GM18511 (cell line): ENCODE measurements around the gene TFAP2A.

Experiments
- ATAC-seq: cut with Tn5 transposase; IDR thresholded peaks from one replicate; pipeline ENCODE4 v1.9.1; 2021; ENCODE audit warnings: mild to moderate bottlenecking, moderate library complexity; ENCODE audit not compliant: unreplicated experiment

The TFAP2A gene

DNA sequence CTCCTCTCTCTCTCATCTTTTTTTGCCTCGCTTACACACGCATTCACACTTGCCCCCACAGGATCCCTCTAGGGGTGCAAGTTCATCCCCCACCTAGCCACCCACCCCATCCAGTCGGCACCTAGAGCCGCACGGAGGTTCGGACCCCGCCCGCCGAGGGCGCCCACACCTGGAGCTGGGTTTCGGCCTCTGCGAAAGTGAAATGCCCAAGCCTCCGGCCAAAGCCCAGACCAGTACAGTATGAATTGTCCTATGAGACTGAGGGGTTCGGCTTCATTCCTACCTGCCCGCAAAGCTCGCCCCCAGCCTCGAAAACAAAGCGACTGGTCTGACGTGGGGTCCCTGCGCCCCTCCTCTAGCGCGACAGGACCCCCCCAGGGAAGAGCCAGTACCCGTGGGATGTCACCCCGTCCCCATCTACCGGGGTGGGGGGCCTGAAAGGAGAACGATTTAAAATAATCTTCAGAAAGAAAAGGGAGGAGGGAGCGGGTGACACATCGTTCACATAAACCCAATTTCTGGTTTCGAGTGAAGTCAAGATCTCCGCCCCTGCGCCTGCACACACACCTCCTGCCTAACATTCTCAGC is 1.5 kb downstream of the TFAP2A start:
- ATAC-seq: peak; percentile 39

DNA sequence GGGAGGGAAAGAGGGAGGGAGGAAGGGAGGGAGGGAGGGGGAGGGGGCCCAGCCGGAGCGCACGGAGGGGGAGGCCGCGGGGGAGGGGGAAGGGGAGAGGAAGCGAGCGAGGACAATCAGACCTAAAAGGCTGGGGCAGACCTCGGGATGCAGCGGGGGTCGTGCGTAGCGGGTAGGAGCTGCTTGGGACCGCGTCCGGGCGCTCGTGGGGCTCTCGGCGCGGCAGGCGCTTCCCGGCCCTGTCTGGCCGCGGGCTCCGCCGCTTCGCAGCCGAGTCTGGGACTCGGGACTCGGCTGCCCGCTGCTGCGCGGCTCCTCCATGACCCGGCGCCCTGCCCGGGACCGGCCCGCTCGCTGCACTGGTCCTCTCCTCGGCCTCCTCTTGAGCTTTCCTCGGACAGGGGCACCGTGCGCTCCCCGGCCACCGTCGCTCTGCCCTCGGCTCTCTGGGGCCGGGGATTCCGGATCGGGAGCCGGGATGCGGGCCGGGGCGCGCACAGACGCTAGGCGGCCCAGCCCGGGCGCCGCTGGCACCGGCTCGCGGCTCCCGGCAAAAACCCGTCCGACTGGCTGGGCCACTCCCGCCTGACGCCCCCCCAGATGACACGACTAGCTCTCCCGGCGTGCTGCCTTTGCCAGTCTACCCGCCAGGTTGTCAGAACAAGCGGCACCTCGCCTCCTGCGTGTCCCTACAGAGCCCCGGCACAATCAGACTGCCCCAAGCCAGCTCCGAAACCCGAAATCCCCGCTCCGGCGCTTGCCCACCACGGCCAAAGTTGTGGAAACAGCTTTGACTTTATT is 2.2 kb downstream of the TFAP2A start:
- ATAC-seq: peak; percentile 48

DNA sequence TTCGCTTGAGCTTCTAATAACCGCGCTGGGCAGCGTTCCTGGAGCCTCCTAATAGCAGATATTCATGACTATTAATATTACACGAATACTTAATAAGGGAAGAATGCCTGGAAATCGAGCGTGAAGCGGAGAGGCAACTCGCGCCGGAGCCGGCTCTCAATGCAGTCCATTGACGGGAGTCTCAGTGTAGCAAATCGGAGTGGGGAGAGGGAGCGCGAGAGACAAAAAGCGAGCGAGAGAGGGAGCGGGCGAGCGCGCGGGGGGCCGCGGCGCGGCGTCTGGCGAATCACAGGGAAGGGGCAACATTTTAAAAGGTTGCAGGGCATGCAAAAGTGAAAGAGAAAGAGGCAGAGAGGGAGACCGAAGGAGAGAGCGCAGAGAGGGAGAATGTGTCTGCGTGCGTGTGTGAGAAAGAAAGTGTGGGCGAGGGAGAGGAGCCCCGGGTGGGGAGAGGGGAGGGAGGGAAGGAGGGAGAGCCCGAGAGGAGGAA is 2.9 kb downstream of the TFAP2A start:
- peak; percentile 58 for ATAC-seq

DNA sequence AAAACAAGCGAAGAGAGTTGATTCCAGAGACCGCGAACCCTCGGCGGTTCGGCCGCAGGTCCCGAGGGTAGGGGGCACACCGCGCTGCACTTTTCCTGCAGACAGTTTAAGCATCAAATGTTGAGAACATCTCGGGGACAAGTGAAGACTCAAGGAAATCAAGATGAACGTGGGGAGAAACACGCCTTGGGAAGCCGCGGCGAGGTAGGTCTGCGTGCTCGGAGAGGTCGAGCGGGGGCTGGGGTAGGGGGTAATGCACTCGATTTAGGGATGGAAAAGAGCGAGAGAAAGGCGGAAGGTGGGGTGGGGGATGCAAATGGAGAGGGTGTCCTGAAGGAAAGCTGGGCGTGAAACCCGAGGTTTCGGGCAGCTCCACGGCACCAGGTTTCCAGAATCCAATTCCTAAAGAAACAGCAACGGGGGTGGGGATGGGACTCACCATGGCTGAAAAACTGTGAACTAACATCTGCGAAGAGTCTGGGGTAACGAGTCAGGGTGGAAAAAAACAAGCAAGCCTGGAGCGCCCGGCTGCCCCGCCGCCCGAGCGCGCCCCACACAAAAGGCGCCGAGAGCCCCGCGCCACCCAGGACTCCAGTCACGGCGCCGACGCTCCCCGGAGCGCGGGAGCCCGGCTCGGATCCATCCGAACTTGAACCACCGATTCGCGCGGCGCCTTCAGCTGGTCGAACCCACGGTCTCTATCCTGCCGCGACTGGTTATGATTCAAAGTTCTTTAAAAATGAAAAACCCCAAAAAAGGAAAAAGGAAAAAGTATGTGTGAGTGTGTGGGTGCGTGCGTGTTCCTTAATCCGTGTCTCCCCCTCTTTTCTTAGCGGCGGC is 3.5 kb downstream of the TFAP2A start:
- ATAC-seq: peak; percentile 10

DNA sequence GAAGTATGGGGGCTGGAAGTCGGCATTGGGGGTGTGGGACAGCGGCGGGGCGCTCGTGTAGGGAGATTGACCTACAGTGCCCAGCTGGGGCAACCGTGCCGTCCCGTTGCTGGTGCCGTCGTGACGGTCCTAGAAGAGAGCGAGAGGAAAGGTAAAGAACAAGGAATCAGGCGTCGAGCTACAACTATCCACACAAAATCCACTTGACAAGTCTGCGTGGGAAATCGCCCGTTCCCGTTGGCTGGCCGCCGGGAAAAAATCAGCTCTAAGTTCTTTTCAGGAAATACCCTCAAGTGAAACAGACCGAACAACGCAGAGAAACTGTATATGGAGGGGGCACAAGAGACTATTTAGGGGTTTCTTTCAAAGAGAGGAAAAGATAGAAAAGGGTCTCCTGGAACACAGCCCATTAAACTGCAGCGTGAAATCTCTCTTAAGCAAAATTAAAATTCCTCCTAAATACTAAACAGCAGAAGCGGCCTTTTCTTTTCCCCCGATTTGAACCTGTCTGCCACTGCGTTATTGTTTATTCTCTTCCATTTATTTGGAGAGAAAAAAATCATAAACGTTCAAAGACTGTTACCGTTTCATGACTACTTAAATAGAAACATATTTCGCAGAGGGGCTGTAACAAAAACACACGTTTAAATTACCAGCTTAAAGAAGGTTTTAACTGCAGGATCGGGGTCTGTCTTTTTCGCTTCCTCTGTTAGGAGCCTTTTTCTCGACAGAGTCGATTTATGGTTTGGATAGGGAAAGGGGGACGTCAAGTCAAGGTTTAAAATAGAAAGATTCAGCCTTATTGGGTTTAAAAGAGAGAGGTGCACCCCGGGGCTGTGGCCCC is 4.4 kb downstream of the TFAP2A start:
- no peak for ATAC-seq

DNA sequence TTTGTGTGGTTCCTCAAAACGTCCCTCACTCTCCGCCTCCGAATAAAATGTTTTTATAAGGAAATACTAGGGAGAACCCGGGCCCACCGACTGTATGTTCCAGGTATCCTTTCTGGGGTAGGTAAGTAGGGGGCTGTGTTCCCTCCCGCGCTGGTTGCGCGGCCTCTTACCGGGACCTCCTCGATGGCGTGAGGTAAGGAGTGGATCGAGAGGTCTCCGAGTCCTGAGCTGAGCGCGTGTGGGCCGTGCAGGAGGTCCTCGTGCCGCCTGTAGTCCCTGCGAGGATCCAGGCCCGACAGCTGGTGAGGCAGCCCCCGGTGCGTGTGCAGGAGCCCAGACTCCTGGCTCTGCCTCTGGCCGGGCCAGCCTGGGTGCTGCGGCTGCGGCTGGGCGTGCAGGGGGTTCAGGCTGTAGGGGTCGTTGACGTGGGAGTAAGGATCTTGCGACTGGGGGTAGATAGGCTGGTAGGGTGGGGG is 5.1 kb downstream of the TFAP2A start:
- ATAC-seq: no peak

DNA sequence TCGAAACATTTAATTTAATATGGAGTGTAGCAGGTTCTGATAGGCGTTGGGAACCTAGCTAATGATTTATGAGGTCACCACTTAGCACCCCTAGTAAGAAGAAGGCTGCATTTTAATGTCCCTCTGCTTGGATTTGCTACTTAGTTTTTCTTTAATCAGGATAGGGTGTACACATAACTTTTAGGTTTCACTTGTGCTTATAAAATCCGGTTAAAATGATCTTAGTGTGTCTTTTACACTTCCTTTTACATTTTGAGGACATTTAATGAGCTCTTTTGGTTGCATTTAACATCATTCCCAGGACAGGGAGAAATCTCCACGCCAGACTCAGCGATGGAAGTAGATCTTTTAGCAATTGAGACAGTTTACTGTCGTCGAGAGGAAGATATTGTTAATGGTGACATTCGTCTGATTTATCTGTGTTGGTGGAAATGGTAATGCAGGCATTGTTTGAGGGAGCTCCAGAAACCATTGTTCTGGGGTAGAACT is 5.6 kb downstream of the TFAP2A start:
- no peak for ATAC-seq

DNA sequence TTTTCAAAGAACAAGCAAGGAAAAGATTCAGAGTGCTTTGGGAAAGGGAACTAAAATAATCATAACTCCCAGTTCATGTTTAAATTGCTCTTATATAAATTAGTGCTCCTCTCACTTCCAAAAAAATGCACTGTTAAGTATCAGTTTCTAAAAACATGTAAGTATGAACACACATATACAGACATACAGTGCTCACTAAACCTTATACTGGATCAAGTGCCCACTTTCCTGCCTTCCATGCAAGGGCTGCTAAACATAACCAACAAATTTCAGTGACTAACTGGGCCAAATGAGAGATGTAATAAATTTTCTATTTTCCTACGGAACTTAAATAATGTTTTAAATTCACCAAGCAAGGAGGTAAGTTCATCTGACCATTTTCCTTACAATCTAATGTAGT is 6.4 kb downstream of the TFAP2A start:
- ATAC-seq: no peak

DNA sequence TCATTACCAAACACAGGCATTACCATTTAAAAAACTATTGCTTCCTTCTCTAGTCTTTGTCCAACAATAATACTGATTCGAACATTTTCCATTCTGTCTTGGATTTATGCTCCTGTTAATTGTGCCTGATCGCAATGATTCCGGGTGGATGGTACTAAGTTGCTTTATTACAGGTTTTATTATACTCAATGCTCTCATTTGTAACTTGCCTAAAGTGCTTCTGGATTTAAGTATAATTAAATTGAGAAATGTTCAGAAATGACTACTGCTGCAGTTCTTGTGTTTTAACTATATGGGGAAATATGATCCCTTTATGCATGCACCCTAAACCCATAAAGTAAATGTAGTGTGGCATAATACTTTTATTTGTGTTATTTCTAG is 7.2 kb downstream of the TFAP2A start:
- no peak for ATAC-seq

DNA sequence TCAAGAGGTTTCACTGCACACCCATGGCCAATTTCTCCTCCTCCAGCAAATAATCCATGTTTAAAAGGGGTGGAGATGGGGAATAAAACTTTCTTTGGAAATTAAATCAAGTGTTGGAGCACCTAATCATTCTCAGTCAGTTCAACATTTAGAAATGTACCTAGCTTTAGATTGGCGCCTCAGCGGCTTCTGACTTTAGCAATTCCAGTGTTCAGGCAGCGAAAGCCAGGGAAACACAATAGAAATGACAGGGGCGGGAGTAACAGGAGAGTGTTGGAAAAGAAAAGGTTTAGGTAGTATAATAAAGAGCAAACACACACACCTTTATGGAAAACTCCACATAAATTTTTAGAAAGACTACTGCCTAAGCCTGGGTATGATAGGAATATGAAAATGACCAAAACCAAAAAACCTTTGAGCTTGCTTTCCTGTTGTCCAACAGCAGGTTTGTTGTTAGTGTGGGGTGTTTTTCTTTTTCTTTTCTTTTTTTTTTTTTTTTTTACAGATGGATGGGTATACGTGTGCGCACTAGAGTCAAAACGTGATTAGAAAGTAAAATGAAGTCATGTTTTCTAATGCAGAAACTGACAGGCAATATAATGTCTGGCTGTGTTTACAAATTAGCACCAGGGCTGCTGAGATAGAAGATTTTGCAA is 7.7 kb downstream of the TFAP2A start:
- no peak for ATAC-seq

DNA sequence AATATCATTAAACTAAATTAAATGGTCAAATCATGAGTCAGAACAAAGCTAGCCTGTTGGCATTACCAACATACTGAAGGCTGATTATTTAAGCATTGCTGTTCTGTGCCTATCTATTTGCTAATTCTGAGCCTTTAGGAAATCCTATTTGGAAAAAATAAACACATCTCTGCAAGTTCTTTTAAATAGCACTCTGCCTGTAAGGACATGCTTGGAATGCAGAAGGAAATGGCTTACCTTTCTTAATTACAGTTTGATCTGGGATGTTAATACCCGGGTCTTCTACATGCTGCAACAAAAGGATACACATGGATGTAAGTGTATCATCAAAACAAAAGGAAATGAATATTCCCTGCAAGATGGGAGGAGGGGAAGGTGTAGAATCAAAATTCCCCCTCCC is 8.3 kb downstream of the TFAP2A start:
- no peak for ATAC-seq

DNA sequence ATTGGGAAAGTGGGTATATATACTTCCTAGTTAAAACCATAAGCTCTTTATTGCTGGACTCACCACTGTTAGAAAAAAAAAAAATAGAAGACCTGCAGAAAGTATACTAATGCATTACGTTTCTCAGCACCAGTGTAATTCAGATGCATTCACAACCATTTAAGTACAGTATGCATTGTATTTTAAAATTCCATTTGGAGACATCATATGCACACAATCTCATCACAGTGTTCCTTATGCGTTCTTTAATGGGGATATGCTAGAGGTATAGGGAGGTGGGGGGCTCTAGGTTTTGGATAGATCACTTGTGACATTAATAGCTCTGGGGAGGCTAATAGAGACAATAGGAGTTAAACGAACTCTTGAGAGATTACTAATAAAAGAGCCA is 9.4 kb downstream of the TFAP2A start:
- no peak for ATAC-seq

DNA sequence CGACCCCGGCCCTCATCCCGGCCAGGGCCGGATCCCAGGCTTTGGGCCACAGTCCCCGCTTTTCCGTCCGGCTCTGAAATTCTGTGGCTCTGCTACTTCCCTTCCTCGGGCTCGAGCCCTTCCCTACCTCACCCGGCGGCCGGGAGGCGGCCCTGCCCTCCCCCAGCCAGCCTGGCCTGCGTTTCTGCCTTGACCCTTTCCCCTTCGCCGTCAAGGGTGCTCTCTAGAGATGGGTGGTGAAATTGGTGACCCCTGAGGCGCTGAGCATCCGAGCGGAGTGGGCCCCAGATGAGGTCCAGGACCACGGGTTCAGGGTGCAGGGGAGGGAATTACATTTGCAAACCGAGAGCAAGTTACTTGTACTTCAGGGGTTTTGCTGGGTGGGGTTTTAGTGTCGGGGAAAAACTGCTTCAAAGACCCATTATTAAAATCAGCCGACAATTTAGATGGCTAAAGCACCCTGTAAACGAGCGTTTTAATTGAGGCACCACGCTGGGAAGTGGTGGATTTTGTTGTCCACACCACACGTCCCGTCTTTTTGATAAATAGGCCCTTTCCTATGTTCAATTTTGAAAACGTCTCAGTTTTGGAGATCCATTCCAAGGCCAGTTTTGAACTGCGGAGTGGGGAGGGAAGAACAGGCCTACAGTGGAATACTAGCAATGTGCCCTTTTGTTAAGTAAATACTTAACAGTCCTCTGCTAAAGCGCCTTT is 9.9 kb downstream of the TFAP2A start:
- no peak for ATAC-seq

DNA sequence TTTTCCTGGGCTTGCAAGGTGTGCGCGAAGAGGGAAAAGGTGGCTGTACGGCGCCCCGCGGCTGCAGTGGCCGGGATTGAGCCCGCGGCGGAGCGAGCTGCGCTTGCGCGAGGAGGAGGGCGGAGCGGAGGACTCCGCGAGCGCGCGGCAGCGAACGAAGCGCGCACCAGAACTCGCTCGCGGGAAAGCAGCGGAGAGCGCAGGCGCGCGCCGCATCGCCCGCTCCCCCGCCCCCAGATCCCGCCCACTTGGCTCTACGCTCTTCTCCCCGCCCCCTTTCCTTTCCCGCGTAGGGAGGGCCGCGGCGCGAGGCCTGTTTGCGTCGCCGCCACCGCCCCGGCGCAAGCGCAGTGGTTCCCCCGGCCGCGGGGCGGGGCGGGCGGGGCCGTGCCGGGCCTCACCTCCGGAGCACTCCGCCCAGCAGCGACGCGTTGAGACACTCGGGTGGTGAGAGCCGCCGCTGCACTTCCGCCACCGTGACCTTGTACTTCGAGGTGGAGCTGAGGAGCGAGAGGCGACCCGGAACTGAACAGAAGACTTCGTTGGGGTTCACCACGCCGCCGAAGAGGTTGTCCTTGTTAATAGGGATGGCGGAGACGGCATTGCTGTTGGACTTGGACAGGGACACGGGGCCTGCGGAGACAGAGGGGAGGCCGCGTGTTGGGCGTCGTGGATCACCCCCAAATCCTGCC is 10.6 kb downstream of the TFAP2A start:
- ATAC-seq: peak; percentile 94

DNA sequence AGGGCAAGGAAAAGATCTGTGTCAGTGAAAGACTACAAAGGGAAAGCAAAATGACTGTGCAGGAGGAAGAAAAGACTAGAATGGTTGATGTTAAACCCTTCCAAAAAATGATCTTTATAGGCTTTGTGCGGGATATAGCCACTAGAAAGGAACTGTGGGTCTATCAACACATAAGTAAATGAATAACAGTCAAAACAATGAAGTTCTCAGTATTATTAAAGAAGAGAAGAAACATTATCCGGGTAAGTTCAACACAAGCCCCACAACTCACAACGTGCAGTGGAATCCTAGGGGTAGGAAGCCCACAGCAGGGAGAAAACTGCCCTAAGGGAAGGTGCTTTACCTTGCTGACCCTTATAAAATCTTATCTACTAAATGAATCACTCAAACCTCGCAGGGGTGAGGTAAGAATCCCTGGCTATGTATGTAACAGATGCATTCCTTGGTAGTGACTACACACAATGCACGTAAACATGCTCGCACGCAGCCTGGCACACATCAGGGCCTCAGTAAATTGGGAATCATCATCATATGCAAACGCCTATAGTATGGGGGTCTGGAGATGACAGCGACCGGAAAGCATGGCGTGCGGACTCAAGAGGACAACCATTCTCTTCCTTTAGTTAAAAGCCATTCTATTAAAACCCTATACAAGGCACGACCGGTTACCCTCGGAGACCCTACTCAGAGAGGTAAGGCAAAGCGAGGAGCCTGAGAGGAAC is 11.3 kb downstream of the TFAP2A start:
- ATAC-seq: peak; percentile 36

DNA sequence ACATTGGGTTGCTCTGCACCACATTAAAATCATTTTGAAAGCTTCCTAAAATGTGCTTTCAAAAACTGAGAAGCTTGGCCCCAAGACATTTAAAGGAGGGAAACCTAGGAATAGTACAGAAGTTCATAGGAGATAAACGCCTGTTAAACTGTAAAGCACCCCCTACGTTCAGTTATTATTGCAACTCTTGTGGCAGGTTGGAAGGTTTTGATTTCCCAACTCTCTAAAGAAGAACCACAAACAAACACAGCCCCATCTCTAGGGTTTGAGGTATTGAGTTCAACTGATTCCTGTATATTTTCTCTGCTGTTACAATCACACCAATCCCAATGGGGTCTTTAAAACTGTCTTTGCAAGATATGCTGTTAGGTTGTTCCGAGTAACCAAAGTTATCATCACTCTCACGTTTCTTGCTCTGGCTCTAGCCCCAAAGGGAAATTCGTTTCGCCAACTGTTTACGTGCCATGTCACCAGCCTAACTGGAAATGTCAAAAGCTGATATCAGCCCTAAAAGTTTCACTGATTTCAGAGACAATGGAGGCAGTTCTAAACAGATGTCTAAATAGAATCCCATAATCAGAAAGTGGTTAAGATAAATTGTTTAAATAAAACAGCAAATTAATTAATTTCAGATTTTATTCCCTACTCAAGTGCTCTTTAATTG is 12.1 kb downstream of the TFAP2A start:
- no peak for ATAC-seq

DNA sequence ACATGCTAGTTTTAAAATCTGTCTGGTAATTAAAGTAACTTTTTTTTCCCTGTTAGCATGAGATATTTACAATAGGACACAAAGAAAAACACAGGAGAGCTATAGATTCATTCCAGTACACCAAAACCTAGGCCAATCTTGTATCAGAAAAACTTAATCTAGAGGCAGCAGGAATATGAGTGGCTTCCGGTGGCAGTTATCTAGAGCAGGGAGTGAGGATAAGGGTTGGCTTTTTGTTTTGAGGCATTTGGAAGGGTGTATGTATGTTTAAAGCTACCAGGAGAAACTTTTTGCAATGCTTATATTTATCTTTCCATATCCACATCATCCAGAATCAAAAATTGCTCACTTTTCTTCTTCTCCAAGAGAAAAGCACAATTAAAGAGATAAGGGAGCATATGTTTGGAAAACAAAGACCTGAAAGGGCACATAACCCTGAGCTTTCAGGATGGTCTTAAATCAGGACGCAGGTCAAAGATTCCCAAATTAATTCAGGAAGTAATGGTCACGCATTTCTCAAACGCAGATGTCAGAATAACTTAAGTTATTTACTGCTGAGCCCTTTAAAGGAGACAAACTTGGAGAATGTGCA is 13.1 kb downstream of the TFAP2A start:
- no peak for ATAC-seq
